SK-N-SH (cell line): ENCODE measurements around the gene SYNPO2.

Experiments
- CTCF ChIP-seq: fragments of 200-600 bp; sonication (generic); IDR thresholded peaks from 2 replicates; pipeline ENCODE4 v1.6.1; 2017; ENCODE audit warnings: antibody characterized with exemption, mild to moderate bottlenecking, moderate library complexity
- ELF1 ChIP-seq: IDR thresholded peaks from 2 replicates; pipeline ENCODE4 v1.4.0; 2012
- MAX ChIP-seq: IDR thresholded peaks from 2 replicates; pipeline ENCODE4 v1.4.0; 2012; ENCODE audit warnings: low read depth
- POLR2AphosphoS5 ChIP-seq: IDR thresholded peaks from 2 replicates; pipeline ENCODE4 v1.6.1; 2012; ENCODE audit warnings: low read depth, low read length
- TAF1 ChIP-seq: IDR thresholded peaks from 2 replicates; pipeline ENCODE4 v1.6.1; 2012; ENCODE audit warnings: low read depth, mild to moderate bottlenecking, low read length, moderate library complexity, borderline replicate concordance

- TF ChIP-seq TAF1 = no peak
- TF ChIP-seq POLR2AphosphoS5 = no peak
- TF ChIP-seq CTCF = no peak
- no peak for TF ChIP-seq MAX
- peak; percentile 29; the same call in 1 of the 2 replicates for TF ChIP-seq ELF1
Observed at GRCh38 chr4:118964891-118965411, 76.3 kb downstream of the SYNPO2 start.
